AG04449 (cell line): Measurements from ENCODE around the gene VCPKMT.

Experiments used
- CTCF ChIA-PET: fragments of 350-600 bp; formaldehyde crosslinking; extraction: SDS; loops from one replicate; lab custom pipeline; 2021; ENCODE audit warnings: antibody characterized with exemption; lab: Yijun Ruan, JAX
- POLR2A ChIA-PET: fragments of 400-600, 350-600 bp; formaldehyde crosslinking; extraction: SDS; loops from one replicate; lab custom pipeline; 2020; ENCODE audit warnings: antibody characterized with exemption, inconsistent platforms; lab: Yijun Ruan, JAX
- DNase-seq: peaks from one replicate; pipeline ENCODE4 v3.0.0-alpha.2; 2010; ENCODE audit warnings: low read depth, low spot score
- H3K4me3 ChIP-seq: 2 replicates; pipeline ENCODE4 v1.5.1; 2011; ENCODE audit warnings: low read depth, mild to moderate bottlenecking, control low read depth, low read length
- TF ChIP-seq, protein P1 (sequence below): IDR thresholded peaks from one replicate; pipeline ENCODE4 v1.5.1; 2011; ENCODE audit warnings: mild to moderate bottlenecking, moderate library complexity, low read length, control low read depth, inconsistent platforms; ENCODE audit not compliant: insufficient read depth; ENCODE audit errors: missing control alignments

The VCPKMT gene

DNA sequence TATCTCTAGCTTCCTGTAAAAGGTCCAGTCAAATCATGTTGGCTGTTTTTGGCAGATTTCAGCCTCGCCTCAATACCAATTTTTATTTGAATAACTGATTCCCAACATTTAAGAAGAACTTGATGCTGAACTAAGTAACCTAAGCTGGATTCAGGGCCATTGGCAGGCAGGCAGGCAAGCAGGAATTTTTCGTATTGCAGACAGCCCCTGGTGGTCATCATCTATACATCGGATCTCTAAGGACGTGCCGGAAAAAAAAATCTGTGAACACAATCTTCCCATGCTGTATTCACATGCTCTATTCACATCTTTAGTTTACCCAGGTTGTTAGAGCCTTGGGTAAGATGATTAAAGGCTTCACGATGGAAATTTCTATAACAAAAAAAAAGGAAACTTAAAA lies 7.0 kb downstream of the VCPKMT start:
- POLR2A ChIA-PET, result no interaction called here
- DNase-seq, result no peak
- H3K4me3 ChIP-seq, result no peak overlapping the region
- CTCF ChIA-PET, result interaction anchor here (0.9 to 1.1 kb wide), 3 partner anchors 241 to 247 kb away, joined by 3 to 6 read pairs (median 5); no protein-coding TSS in a partner anchor
- TF ChIP-seq, protein P1, sequence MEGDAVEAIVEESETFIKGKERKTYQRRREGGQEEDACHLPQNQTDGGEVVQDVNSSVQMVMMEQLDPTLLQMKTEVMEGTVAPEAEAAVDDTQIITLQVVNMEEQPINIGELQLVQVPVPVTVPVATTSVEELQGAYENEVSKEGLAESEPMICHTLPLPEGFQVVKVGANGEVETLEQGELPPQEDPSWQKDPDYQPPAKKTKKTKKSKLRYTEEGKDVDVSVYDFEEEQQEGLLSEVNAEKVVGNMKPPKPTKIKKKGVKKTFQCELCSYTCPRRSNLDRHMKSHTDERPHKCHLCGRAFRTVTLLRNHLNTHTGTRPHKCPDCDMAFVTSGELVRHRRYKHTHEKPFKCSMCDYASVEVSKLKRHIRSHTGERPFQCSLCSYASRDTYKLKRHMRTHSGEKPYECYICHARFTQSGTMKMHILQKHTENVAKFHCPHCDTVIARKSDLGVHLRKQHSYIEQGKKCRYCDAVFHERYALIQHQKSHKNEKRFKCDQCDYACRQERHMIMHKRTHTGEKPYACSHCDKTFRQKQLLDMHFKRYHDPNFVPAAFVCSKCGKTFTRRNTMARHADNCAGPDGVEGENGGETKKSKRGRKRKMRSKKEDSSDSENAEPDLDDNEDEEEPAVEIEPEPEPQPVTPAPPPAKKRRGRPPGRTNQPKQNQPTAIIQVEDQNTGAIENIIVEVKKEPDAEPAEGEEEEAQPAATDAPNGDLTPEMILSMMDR, result no peak

DNA sequence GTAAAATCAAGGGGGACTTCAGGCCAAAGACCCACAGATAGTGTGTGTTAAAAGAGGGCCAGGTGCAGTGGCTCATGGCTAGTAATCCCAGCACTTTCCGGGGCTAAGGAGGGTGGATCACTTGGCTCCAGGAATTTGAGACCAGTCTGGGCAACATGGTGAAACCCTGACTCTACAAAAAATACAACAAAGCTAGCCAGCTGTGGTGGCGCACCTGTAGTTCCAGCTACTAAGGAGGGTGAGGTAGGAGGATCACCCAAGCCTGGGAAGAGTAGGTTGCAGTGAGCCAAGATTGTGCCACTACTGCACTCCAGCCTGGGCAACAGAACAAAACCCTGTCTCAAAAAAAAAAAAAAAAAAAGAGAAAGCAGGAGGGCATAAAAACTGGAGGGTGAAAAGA lies 8.5 kb downstream of the VCPKMT start:
- POLR2A ChIA-PET, result no interaction called here
- CTCF ChIA-PET, result interaction anchor here (1.1 to 13.6 kb wide), 3 partner anchors 228 to 255 kb away, joined by 5 to 368 read pairs (median 99); partner anchors contain the start of gene NEMF
- DNase-seq, result no peak
- H3K4me3 ChIP-seq, result no peak overlapping the region
- TF ChIP-seq, protein P1, result no peak

DNA sequence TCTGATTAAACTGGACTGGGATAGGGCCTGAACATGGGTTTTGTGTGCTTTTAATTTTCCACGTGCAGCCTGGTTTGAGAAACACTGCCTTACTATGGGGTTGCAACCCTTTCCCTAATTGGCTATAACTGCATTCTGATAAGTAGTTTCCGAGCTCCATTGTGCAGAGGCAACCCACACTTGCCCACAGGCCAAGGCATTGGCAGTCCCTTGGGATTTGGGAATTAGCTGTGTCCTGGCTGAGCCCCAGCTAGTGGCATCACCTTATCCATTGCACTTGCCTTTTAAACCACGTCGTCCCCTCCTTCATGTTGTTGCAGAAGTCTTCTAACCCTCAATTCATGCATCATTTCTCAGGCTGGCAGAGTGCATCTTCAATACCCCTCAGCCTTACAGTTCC lies 10.2 kb downstream of the VCPKMT start:
- TF ChIP-seq, protein P1, result no peak
- ChIA-PET POLR2A (no interaction called here), CTCF (interaction anchor here (1.1 to 13.6 kb wide), 6 partner anchors 214 to 253 kb away, joined by 4 to 368 read pairs (median 27); partner anchors contain the start of genes ARF6 and NEMF)
- H3K4me3 ChIP-seq, result no peak overlapping the region
- DNase-seq, result no peak

DNA sequence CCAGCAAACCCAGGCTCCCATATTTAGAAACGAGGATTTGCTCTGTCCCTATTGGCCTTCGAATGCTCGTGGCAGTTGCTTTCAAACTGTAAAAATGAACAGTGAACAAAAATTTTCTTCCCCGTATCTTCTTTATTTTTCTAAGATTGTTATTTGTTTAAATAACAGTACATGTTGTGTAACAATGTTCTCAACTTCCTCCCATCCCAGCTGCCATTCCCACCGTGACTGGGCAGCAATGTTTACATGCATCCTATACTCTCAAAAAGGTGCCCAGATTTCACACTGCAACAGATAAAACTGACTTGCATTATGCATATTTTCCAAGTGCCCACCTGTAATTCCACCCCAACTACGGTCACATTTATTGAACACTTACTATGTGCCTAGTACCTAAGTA lies 12.8 kb downstream of the VCPKMT start:
- H3K4me3 ChIP-seq, result no peak overlapping the region
- ChIA-PET POLR2A (no interaction called here), CTCF (interaction anchor here (0.8 to 13.6 kb wide), 12 partner anchors 9 to 251 kb away, joined by 3 to 368 read pairs (median 6); partner anchors contain the start of gene NEMF)
- TF ChIP-seq, protein P1, result no peak
- no peak for DNase-seq

DNA sequence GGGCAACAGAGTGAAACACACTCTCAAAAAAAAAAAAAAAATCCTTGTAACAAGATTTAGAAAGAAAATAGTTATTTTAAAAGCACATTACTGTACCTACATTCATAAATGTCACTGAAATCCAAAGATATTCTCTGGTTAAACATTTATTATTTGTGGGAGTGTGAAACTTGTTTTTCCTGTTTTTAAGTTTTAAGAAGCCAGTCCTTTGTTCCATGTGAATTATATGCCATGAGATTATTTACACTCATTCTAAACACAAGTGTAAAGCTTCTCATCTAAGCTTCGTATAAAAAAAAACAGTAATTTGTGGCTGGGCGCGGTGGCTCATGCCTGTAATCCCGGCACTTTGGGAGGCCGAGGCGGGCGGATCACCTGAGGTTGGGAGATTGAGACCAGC lies 15.0 kb downstream of the VCPKMT start:
- H3K4me3 ChIP-seq, result no peak overlapping the region
- no peak for DNase-seq
- TF ChIP-seq, protein P1, result no peak
- CTCF ChIA-PET, result interaction anchor here (1.1 to 13.6 kb wide), 6 partner anchors 14 to 249 kb away, joined by 3 to 368 read pairs (median 24); partner anchors contain the start of genes ARF6 and NEMF
- POLR2A ChIA-PET, result interaction anchor here (0.7 to 2.1 kb wide), 2 partner anchors 239 to 249 kb away, joined by 3 to 4 read pairs; partner anchors contain the start of gene NEMF

DNA sequence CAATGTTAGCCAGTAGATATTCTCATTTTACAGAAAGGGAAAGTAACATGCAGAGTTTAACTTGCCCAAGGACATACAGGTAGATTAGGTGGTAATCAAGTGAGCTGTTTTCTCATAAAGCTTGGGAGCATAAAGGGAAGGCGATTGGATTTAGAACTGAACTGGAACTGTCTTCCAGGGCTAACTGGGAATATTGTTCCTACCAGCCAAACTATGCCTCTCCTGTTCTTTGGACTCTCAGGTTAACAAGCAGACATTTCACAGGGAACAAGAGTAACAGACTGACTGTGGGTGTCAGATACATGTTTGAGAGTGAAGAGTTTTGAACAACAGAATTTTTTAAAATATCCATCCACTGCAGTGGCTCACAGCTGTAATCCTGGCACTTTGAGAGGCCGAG lies 15.6 kb downstream of the VCPKMT start:
- TF ChIP-seq, protein P1, result no peak
- H3K4me3 ChIP-seq, result no peak overlapping the region
- ChIA-PET CTCF (interaction anchor here (8.2 to 13.6 kb wide), 2 partner anchors 238 to 248 kb away, joined by 99 to 368 read pairs; partner anchors contain the start of gene NEMF), POLR2A (interaction anchor here (0.7 to 2.1 kb wide), 2 partner anchors 239 to 248 kb away, joined by 3 to 4 read pairs; partner anchors contain the start of gene NEMF)
- no peak for DNase-seq
